Measurements from ENCODE around the gene TMEM35A.

The TMEM35A gene

DNA sequence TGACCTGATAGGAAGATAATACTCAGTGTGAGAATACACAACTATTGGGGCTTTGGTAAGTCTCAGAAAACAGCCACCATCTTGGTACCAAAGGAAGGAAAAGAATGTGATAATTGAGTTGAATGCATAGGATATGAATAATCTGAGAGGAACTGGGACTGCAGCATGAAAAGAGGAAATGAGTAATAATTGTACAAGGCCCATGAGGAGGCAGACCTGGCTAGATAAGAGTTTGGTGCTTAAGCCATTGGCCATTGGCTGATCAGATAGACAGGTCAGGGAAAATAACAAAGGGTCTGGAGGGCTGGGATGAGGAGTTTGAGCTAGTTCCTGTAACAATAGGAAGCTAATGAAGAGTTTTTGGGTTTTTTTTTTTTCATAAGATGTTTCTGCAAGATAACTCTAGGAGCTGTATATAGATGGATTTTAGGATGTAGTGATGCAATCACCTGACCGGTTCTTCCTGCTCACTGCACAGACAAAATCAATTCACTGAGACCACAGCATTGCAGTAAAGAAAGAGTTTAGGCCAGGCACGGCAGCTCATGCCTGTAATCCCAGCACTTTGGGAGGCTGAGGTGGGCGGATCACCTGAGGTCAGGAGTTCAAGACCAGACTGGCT, 21.5 kb upstream of the TMEM35A start:
- H3K4me3 ChIP-seq (replicated peaks; ENCODE audit: low read depth, low read length) = no peak overlapping the region
- DNase-seq (ENCODE audit: low read depth) = peak; percentile 75
- TF ChIP-seq, protein P1, sequence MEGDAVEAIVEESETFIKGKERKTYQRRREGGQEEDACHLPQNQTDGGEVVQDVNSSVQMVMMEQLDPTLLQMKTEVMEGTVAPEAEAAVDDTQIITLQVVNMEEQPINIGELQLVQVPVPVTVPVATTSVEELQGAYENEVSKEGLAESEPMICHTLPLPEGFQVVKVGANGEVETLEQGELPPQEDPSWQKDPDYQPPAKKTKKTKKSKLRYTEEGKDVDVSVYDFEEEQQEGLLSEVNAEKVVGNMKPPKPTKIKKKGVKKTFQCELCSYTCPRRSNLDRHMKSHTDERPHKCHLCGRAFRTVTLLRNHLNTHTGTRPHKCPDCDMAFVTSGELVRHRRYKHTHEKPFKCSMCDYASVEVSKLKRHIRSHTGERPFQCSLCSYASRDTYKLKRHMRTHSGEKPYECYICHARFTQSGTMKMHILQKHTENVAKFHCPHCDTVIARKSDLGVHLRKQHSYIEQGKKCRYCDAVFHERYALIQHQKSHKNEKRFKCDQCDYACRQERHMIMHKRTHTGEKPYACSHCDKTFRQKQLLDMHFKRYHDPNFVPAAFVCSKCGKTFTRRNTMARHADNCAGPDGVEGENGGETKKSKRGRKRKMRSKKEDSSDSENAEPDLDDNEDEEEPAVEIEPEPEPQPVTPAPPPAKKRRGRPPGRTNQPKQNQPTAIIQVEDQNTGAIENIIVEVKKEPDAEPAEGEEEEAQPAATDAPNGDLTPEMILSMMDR (IDR thresholded peaks at IDR 0.05; ENCODE audit: low read length, missing control alignments) = no peak

DNA sequence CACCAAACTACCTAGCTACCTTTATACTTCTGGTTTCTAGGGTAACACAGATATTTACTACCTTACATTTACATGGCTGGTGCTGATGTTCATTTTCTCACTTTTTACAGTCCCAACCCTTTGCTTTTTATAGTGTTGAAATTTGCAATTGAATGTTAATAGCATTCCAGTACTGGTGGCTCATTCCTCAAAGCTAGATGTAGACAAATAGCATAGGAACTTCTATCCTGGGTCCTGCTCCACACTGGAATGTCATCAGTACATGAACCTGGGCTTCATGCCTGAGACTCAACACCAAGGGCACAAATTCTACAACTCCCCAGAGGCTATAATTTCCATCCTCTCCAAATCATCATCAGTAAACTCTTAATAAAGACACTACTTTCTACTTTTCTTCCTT, 16.5 kb upstream of the TMEM35A start:
- TF ChIP-seq, protein P1 (IDR thresholded peaks at IDR 0.05; ENCODE audit: low read length, missing control alignments) = no peak
- no peak for DNase-seq (ENCODE audit: low read depth)
- no peak overlapping the region for H3K4me3 ChIP-seq (replicated peaks; ENCODE audit: low read depth, low read length)

DNA sequence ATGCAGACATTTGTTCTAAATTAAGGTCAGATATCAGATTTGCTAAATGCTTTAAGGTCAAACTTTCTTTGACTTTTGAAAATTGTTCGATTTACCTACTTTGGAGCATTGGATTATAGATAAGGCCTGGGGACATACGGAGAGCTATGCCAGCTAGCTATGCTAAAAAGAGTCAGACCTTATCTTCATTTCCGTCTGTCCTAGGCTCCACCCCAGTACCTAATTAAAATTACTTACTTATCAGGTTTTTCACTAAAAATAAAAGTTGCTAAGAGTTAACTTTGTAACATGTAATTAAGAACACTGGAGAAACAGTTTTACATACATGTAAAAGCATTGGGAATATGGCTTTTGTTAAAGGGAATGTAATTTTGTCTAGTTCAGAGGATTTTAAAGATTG, 7.1 kb upstream of the TMEM35A start:
- no peak for DNase-seq (ENCODE audit: low read depth)
- no peak overlapping the region for H3K4me3 ChIP-seq (replicated peaks; ENCODE audit: low read depth, low read length)
- TF ChIP-seq, protein P1 (IDR thresholded peaks at IDR 0.05; ENCODE audit: low read length, missing control alignments) = no peak

DNA sequence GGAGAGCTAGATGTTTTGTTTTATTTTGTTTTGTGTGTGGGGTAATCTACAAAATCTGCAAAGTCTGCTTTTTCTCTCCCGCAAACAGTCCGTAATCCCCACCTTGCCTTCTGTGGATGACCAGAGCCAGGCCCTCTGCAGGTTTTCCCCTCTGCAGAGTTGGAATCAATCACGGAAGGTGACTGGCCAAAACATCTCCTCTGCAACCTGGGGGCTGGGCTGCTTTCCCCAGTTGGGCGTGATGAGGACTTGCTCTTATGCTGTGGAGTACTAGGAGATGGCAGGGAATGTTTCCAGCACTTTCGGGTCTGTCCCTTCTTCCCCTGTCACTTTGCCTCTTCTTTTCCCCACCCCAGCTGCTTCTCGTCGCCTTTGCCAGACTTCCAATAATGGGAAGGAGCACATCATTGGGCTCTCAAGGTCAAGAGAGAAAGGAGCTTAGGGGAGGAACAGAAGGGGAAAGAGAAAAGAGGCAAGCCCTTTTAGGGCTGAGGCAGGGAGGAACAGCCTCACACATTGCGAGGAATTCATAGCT, 1.1 kb downstream of the TMEM35A start:
- H3K4me3 ChIP-seq (replicated peaks; ENCODE audit: low read depth, low read length) = peak overlapping the region; percentile 55
- no peak for DNase-seq (ENCODE audit: low read depth)
- TF ChIP-seq, protein P1 (IDR thresholded peaks at IDR 0.05; ENCODE audit: low read length, missing control alignments) = no peak

DNA sequence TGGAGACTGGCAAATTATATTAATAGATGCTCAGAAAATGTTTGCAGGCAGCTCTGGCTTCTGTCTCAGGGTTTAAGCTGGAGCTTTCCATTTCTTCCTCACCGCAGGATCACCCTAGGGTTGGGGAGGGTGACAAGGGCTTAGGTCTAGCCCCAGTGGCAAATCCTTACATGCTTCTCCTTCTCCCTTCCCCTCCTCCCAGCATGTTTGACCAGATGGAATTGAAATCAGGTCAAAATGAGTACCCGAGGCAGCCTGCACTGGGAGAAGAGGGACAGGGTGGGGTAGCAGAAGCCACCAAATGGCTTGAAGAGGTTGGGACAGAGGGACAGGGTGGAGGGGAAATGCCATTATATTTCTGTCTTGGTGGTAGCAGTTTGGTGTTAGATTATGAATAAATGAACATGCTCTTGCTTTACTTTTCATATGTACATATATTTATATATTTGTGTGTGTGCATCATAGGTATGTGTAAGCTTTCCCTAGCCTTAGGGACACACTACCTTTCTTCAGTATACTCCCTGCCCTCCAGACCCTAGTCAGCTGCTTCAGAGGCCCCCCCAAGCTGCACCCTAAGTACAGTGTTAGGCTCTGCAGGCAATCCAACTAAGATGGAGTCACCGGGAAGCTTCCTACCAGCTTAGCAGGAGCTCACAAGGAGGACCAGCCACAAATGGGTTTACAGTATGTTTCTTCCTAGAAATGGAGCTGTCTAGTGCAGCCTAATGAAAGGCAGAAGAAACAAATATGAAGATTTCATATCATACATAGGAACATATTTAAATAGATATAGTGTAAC, 1.8 kb downstream of the TMEM35A start:
- DNase-seq (ENCODE audit: low read depth) = no peak
- H3K4me3 ChIP-seq (replicated peaks; ENCODE audit: low read depth, low read length) = no peak overlapping the region
- TF ChIP-seq, protein P1 (IDR thresholded peaks at IDR 0.05; ENCODE audit: low read length, missing control alignments) = no peak

DNA sequence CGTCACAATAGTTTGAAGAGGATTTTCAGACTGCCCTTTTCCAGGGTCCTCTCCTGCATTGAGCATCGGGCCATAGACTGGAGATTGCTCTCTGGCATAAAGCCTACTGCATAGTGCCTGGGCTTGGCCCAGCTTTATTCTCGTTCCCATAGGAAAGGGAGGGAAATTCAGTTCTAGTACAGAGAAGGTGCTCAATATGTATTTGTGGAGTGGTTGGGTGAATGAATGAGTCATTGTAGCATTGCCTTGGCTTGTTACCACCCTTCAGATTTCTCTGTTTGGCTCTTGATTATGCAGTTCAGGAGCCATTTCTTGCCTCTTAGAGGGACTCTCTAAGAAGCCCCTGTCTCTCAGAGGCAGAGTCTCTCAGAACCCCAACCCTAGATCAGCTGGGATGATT, 2.6 kb downstream of the TMEM35A start:
- TF ChIP-seq, protein P1 (IDR thresholded peaks at IDR 0.05; ENCODE audit: low read length, missing control alignments) = no peak
- DNase-seq (ENCODE audit: low read depth) = no peak
- no peak overlapping the region for H3K4me3 ChIP-seq (replicated peaks; ENCODE audit: low read depth, low read length)
